NCI-H748 treated with DMSO at 0.1 percent for 48 hours (cell line): ENCODE data around the gene REXO1.

Experiments
- DNase-seq: peaks from one replicate; lab custom pipeline; 2025; lab: John Stamatoyannopoulos, UW

The REXO1 gene

DNA sequence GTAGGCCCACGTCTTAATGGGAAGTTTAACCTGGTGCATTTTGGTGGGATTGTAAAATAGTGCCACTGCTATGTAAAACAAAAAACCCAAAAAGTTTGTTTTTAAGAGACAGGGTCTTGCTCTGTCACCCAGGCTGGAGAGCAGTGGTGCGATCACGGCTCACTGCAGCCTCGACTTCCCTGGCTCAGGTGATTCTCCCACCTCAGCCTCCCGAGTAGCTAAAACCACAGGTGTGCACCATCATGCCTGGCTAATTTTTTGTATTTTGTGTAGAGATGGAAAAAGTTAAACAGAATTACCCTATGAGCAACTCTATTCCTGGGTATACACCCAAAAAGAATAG is 820 bp upstream of the REXO1 start:
- DNase-seq: no peak

GRCh38 chr19:1847684-1848398 is 442 bp downstream of the REXO1 start:
- no peak for DNase-seq

DNA sequence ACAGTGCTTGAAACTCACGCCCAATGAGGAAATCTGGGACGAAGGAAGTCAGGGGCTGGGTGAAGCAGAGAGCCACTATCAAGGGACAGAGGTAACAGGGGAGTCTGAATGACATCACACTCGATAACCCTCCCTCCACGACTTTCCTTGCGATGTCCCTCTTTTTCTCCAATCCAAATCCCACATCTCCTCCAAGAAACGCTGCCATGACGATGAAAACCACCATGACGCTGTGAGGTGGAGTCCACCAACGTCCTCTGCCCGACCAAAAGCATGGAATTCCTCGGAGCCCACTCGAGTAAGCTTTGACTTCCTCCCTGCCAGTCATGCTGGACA is 967 bp downstream of the REXO1 start:
- no peak for DNase-seq

GRCh38 chr19:1846517-1847204 is 1.6 kb downstream of the REXO1 start:
- no peak for DNase-seq

DNA sequence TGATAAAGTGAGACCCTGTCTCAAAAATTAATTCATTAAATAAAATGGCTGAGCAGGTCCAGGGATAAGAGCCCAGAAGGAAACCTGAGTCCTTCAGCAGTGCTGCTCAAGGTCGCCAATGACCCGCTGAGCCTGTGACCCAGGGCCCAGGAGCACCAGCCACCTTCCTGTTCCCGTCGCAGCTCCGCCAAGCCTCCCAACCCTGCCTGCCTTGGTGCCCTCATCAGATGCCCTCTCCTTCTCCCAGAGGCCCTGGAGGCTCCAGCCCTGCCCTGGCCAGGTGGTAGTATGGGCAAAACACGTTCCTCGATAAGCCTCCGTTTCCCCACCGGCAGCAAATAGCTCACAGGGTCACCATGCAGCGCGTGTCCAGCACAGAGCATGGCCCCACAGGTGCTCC is 2.6 kb downstream of the REXO1 start:
- DNase-seq: no peak

- DNase-seq: no peak
Measured at GRCh38 chr19:1845125-1845515, 3.2 kb downstream of the REXO1 start.

- no peak for DNase-seq
Measured at GRCh38 chr19:1844513-1845124, 3.7 kb downstream of the REXO1 start.

GRCh38 chr19:1843646-1844394 is 4.5 kb downstream of the REXO1 start:
- DNase-seq: no peak

- DNase-seq: no peak
Measured at GRCh38 chr19:1843116-1843515, 5.2 kb downstream of the REXO1 start.

DNA sequence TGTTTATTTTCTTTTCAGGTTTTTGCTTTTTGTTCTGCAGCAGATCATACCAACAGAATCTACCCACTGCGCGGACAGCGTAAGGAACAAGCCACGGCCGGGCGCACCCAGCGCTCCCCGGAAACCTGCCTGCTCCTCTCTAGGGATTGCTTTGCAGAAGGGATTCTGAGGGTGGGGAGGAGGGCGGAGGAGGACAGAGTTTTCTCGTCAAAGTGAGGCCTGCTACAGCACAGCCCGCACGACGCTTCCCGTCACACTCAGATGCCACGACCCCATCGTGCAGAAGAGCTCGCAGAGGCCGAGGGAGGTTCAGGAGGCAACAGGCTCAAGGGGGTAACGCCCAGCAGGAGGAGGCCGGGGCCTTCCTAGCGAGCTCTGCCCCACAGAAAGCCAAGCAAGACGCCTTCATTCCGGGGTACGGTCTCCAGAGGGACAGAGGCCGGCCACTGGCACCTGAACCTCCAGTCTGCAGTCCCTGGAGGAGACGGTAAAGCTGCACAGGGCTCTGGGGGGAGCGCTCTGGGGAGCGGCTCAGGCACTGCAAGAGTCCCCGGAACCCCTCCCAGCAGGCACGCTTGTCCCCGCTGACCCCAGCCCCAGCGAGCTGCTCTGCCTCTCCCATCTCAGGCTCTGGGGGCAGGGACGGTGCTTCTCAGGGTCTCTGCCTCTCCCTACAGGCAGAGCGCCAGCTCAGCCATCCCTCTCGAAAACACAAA is 6.9 kb downstream of the REXO1 start:
- no peak for DNase-seq

DNA sequence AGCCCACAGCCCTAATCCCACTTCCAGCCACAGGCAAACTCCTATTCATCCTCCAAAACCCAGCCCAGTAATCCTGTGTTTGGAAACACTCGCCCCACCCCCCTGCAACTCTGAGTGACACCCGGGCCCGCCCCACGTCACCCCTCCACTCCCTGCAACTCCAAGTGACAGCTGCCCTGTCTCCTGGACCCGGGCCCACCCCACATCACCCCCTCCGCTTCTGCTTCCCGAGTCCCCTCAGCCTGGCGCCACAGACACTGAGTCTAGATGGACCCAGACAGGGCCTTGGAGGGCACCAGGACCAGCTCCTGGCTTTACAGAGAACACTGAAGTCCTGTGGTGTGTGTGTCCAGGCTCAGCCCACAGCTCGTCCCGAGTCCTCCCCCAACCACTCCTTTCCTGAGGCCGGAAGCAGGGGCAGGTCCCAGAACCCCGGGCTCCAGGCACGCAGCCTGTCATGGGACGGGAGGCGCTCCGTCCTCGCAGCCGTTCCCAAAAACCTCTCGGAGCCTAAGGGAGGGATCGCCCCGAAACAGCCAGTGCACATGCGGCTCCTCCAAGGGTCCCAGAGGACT is 7.7 kb downstream of the REXO1 start:
- no peak for DNase-seq

DNA sequence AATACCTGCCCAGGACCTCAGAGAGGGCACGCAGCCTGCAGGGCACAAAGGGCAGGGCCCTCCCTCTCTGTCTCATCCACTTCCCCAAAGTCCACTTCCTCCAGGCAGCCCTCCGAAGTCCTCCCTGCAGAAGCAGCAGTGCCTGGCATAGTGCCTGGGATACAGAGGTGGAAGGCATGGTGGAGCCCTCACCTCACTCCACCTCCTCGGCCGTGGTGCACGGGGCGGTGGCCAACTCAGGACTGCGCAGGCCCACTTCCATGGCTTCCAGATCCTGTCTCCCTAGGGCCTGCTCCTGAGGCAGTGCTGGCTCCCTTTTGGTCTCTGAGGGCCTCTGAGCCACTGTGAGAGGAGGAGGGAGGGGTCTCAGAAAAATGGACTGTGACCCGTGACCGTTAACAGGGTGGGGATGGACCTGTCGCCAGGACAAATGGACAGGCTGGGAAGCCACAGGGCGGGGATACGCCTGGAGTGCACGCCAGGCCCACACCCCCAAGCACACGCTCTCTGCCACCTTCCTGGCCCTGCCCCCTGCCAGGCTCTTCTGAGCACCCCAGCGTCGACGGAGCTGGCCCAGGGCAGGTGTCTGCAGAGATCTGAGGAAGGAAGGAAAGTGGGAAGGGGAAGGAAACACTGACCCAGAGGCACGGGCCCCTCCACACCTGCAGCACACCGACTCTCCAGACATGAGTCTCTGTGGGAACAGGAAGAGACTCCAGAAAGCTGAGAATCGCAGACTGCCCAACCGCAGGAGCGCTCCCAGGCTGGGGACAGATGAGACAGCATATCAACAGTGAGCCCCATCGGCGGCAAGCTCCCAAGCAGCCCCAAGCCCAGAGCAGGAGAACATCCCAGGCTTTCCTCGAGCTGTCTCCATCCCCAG is 8.4 kb downstream of the REXO1 start:
- DNase-seq: no peak

GRCh38 chr19:1837625-1838105 is 10.6 kb downstream of the REXO1 start:
- DNase-seq: no peak

- no peak for DNase-seq
Measured at GRCh38 chr19:1837222-1837565, 11.1 kb downstream of the REXO1 start.

DNA sequence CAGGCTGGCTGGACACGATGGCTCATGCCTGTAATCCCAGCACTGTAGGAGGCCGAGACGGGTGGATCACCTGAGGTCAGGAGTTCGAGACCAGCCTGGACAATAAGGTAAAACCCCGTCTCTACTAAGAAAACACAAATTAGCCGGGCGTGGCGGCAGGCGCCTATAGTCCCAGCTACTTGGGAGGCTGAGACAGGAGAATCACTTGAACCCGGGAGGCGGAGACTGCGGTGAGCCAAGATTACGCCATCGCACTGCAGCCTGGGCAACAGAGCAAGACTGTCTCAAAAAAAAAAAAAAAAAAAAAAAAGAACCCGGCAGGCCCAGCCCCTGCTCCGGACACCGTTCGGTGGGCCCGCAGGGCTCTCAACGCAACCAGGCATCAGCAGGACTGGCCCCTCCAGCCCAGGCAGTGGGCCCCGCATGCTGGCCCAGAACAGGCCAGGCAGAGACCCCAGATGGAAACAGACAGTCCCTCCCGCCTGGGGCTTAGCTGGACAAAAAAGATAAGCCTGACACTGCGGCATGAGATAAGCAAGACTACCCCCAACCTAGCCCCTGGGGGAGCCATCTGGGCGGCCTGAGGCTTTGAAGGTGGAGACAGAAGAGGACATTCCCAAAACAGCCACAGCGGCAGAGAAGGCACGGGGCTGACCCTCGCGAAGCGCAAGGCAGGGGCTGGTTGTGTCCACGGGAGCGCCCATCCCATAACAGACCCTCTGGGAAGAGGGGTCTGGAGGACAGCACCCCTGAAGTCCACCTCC is 11.6 kb downstream of the REXO1 start:
- no peak for DNase-seq

- no peak for DNase-seq
Measured at GRCh38 chr19:1833540-1833939, 14.7 kb downstream of the REXO1 start.

GRCh38 chr19:1832046-1832663 is 16.1 kb downstream of the REXO1 start:
- no peak for DNase-seq

- DNase-seq: no peak
Measured at GRCh38 chr19:1830978-1831377, 17.3 kb downstream of the REXO1 start.

- no peak for DNase-seq
Measured at GRCh38 chr19:1830568-1830967, 17.7 kb downstream of the REXO1 start.

GRCh38 chr19:1829958-1830357 is 18.3 kb downstream of the REXO1 start:
- DNase-seq: no peak
